Brain microvascular endothelial cell (primary cell): ENCODE data around the gene FAM149B1.
A peak's percentile ranks its signal among the peaks of the same experiment; 100 is the strongest.

Source experiments
- DNase-seq: peaks from one replicate; pipeline ENCODE4 v3.0.0-alpha.2; 2020
- H3K27ac ChIP-seq: fragments of 250-450 bp; sonication (Bioruptor Pico); 2 replicates; pipeline ENCODE4 v1.5.1; 2020; ENCODE audit warnings: mild to moderate bottlenecking, moderate library complexity
- H3K27me3 ChIP-seq: fragments of 250-450 bp; sonication (Bioruptor Pico); replicated peaks from 2 replicates; pipeline ENCODE4 v1.5.1; 2020; ENCODE audit warnings: mild to moderate bottlenecking
- H3K36me3 ChIP-seq: fragments of 250-450 bp; sonication (Bioruptor Pico); replicated peaks from 2 replicates; pipeline ENCODE4 v1.5.1; 2020; ENCODE audit warnings: mild to moderate bottlenecking
- H3K4me3 ChIP-seq: 2 replicates; pipeline ENCODE4 v1.5.1; 2011; ENCODE audit warnings: low read depth, mild to moderate bottlenecking, control low read depth, low read length, moderate library complexity
- in situ Hi-C: cut with HindIII; loops from 2 replicates; pipeline ENCODE4 v1.10.0; 2017; ENCODE audit warnings: low sequenced_read_pairs, low pct_ligation_motif_present
- TF ChIP-seq, protein P1 (sequence below): IDR thresholded peaks from 2 replicates; pipeline ENCODE4 v1.5.1; 2011; ENCODE audit warnings: low read depth, mild to moderate bottlenecking, moderate library complexity, low read length, control low read depth, inconsistent platforms; ENCODE audit errors: missing control alignments

The FAM149B1 gene

GRCh38 chr10:73261362-73261995 is 93.6 kb downstream of the FAM149B1 start:
- TF ChIP-seq, protein P1, sequence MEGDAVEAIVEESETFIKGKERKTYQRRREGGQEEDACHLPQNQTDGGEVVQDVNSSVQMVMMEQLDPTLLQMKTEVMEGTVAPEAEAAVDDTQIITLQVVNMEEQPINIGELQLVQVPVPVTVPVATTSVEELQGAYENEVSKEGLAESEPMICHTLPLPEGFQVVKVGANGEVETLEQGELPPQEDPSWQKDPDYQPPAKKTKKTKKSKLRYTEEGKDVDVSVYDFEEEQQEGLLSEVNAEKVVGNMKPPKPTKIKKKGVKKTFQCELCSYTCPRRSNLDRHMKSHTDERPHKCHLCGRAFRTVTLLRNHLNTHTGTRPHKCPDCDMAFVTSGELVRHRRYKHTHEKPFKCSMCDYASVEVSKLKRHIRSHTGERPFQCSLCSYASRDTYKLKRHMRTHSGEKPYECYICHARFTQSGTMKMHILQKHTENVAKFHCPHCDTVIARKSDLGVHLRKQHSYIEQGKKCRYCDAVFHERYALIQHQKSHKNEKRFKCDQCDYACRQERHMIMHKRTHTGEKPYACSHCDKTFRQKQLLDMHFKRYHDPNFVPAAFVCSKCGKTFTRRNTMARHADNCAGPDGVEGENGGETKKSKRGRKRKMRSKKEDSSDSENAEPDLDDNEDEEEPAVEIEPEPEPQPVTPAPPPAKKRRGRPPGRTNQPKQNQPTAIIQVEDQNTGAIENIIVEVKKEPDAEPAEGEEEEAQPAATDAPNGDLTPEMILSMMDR: no peak
- Histone ChIP-seq H3K27me3 (no peaks in the 10 kb centered on the region), H3K4me3 (no peak overlapping the region), H3K27ac (no peak overlapping the region), H3K36me3 (no peaks in the 10 kb centered on the region)
- in situ Hi-C loops: no loop called here
- no peak for DNase-seq

GRCh38 chr10:73262105-73262730 is 94.3 kb downstream of the FAM149B1 start:
- TF ChIP-seq, protein P1: no peak
- no peak overlapping the region for H3K4me3 ChIP-seq
- H3K36me3 ChIP-seq: no peaks in the 10 kb centered on the region
- no peak overlapping the region for H3K27ac ChIP-seq
- H3K27me3 ChIP-seq: no peaks in the 10 kb centered on the region
- peak; percentile 71 for DNase-seq
- in situ Hi-C loops: no loop called here

DNA sequence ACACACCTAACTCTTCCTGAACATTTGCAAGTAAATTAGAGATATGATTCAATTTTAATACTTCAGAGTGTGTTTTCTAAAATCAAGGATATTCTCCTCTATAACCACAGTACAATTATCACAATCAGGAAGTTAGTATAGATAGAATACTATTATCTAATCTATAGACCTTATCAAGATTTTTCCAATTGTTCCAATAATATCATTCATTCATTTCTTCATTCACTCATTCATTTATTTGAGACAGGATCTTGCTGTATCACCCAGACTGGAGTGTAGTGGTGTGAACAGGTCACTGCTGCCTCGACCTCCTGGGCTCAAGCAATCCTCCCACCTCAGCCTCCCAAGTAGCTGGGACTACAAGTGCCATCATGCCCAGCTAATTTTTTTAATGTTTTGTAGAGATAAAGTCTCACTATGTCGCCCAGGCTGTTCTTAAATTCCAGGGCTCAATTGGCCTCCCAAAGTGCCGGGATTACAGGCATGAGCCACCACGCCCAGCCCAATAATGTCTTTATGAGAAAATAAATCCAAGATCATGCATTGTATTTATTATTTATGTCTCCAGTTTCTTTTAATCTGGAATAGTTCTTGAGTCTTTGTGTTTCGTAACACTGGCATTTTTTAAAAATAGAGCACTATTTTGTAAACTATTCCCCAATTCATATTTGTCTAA is 95.1 kb downstream of the FAM149B1 start:
- H3K27me3 ChIP-seq: no peaks in the 10 kb centered on the region
- no peak overlapping the region for H3K4me3 ChIP-seq
- H3K27ac ChIP-seq: no peak overlapping the region
- in situ Hi-C loops: no loop called here
- no peaks in the 10 kb centered on the region for H3K36me3 ChIP-seq
- TF ChIP-seq, protein P1: no peak
- DNase-seq: no peak

DNA sequence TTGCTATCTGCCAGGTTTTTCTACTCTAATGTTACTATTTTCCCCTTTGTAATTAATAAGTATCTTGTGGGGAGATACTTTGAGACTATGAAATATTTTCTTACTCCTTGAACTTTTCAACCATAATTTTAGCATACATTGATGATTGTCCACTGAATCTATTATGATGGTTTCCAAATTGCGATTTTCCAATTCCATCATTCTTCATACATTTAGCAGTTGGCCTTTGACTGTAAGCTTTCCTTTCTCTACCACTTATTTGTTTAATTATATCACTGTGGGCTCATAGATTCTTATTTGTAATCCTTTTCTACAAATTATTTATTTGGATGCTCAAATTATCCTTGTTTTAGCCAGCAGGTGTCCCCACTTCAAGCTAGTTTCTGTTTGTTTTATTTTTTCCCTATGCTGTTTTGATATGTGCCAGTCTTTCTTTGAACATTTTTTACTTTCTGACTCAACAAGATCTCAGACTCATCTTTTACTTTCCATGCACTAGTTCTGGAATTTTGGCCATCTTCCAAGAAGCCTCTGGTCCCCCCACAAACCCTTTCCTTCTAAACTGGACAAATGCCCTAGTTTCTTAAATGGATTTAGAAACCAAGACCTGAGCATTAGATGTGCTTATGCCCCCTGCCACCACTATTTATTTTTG is 95.9 kb downstream of the FAM149B1 start:
- no peaks in the 10 kb centered on the region for H3K27me3 ChIP-seq
- TF ChIP-seq, protein P1: peak; percentile 39
- peak; percentile 11 for DNase-seq
- H3K4me3 ChIP-seq: no peak overlapping the region
- no peaks in the 10 kb centered on the region for H3K36me3 ChIP-seq
- no peak overlapping the region for H3K27ac ChIP-seq
- in situ Hi-C loops: no loop called here

DNA sequence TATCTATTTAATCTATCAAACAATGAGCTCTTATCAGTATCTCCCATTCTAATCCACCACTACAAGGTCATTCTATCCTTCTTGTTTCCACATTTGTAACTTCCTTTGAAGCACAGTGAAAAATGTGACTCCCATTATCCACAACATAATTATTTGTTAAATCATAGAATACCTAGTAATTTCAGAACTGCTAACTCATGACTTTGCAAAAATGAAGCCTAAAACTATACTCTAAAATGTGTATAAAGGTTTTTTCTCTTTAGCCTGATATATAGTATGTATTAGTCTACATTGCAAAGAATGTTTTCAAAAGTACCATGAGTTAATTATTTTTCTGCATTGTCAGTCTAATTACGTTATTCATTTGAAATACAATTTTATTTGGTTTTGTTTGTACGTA is 96.5 kb downstream of the FAM149B1 start:
- Histone ChIP-seq H3K36me3 (no peaks in the 10 kb centered on the region), H3K27ac (no peak overlapping the region), H3K27me3 (no peaks in the 10 kb centered on the region), H3K4me3 (no peak overlapping the region)
- DNase-seq: no peak
- in situ Hi-C loops: no loop called here
- TF ChIP-seq, protein P1: no peak
